Adrenal gland (tissue), 5 donors: ENCODE results near the gene NPFFR1.

Experiments
- CTCF ChIP-seq, 6 experiments: fragments of 450-650 bp in 4 of 6; fragments of 200-600 bp in 2 of 6; sonication (generic) in 1 of 6; IDR thresholded peaks; 1 replicate in 5 of 6; 2 replicates in 1 of 6; pipeline versions ENCODE4 v1.5.1 to v1.8.0; 2016 to 2021; ENCODE audit warnings: antibody characterized with exemption in 6 of 6, mild to moderate bottlenecking in 2 of 6, moderate library complexity in 1 of 6
- POLR2A ChIP-seq, 2 donors: fragments of 450-650 bp; IDR thresholded peaks; one replicate each; pipeline ENCODE4 v1.6.1; 2017; ENCODE audit warnings: antibody characterized with exemption in 2 of 2, mild to moderate bottlenecking in 2 of 2, moderate library complexity in 1 of 2
- donor health status: DM: no; HTN: no; CAD: no.

- TF ChIP-seq POLR2A (IDR thresholded peaks at IDR 0.05) (no peak), CTCF (IDR thresholded peaks at IDR 0.05) (no peak)
Observed at GRCh38 chr10:70255329-70256299, 28.2 kb downstream of the NPFFR1 start.
